ENCODE measurements around the gene AP1M2. TPM values are rescaled to one million over a fixed set of nuclear protein-coding genes. Genes with fewer than 3 reads are reported as not detected.

AP1M2 gene
- total RNA-seq, 1 donor from 2014 or later, result 36.9 TPM

- ATAC-seq, result no peak
- peaks cover 72% of the 10 kb centered on the region for H3K36me3 ChIP-seq
- intact Hi-C loops (cut with DNase I), result no loop called here
Observed at GRCh38 chr19:10560154-10560553, 27.0 kb downstream of the AP1M2 start.

GRCh38 chr19:10557603-10558197, 29.4 kb downstream of the AP1M2 start:
- no peak for TF ChIP-seq CTCF (IDR thresholded peaks at IDR 0.05)
- no peak overlapping the region for H3K27ac ChIP-seq
- no peaks in the 10 kb centered on the region for H3K9me3 ChIP-seq
- ATAC-seq (no peak), DNase-seq (no peak)
- H3K27me3 ChIP-seq (ENCODE audit: low read depth), result no peaks in the 10 kb centered on the region
- H3K36me3 ChIP-seq, result peaks cover 95% of the 10 kb centered on the region
- peaks cover 6% of the 10 kb centered on the region for H3K4me1 ChIP-seq
- no peak overlapping the region for H3K4me3 ChIP-seq
- intact Hi-C loops (cut with DNase I), result no loop called here

More at GRCh38 chr19:10560154-10560553, 27.0 kb downstream of the AP1M2 start:
- Histone ChIP-seq H3K4me1 (peaks cover 6% of the 10 kb centered on the region), H3K27me3 (ENCODE audit: low read depth) (no peaks in the 10 kb centered on the region), H3K9me3 (no peaks in the 10 kb centered on the region), H3K27ac (no peak overlapping the region), H3K4me3 (no peak overlapping the region)
- TF ChIP-seq CTCF (IDR thresholded peaks at IDR 0.05), result no peak
- no peak for DNase-seq

DNA sequence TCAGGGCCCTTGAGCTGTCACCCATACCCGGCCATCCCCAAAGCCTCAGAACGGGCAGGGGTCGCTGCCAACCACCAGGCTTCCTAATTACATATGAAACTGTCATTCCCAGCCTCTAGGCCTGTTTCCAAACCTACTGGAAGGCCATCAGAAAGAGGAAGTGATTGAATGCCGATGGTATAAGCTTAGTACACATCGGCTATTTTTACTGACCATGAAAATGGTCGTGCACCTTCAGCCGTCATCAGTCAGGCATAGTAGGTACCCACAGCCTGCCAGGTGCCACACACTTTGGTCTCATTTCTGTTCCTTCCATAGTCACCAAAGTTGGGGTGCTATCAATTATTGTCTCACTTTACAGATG, 31.5 kb downstream of the AP1M2 start:
- intact Hi-C loops (cut with DNase I), result no loop called here
- H3K4me3 ChIP-seq, result no peak overlapping the region
- peaks cover 99% of the 10 kb centered on the region for H3K36me3 ChIP-seq
- no peaks in the 10 kb centered on the region for H3K27me3 ChIP-seq (ENCODE audit: low read depth)
- peaks cover 6% of the 10 kb centered on the region for H3K4me1 ChIP-seq
- no peak for ATAC-seq
- no peak overlapping the region for H3K27ac ChIP-seq
- H3K9me3 ChIP-seq, result no peaks in the 10 kb centered on the region
- TF ChIP-seq CTCF (IDR thresholded peaks at IDR 0.05), result no peak
- DNase-seq, result no peak

DNA sequence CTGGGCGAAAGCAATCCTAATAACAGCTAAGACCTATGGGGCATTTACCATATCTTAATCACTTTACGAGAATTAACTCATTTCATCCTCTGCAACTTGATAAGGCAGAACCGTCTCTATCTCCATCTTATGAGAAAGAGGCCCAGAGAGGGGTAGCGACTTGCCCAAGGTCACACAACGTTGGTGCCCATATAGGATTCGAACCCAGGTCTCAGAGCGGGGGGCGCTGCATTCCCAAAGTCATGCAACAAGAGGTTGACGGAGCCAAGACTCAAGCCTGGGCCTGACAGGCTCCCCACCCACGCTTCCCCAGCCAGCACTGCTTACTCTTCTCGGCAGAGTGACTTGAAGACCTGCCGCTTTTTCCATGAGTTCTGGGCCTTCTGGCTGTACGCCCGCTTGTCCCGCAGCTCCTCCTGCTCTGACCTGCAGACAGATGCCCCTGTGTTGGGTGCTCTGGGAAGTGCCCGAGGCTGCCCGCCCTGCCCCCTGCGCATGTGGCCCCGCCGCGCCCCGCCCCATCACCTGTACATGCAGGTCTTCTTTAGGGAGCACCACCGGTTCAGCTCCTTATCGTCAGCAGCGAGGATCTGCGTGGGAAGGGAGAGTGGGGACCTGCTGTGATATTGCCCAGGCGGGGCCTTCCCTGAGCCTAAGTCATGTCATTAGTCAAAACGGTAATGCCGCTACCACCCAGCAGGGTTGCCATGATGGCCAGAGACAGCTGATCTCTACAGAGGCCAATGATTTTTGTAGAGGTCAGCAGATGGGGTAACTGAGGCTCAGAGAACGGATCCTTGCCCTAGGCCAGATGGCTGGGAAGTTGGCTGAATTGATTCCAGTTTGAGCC, 32.1 kb downstream of the AP1M2 start:
- Histone ChIP-seq H3K36me3 (peaks cover 99% of the 10 kb centered on the region), H3K4me1 (peaks cover 6% of the 10 kb centered on the region), H3K4me3 (no peak overlapping the region), H3K27ac (no peak overlapping the region), H3K9me3 (no peaks in the 10 kb centered on the region), H3K27me3 (ENCODE audit: low read depth) (no peaks in the 10 kb centered on the region)
- TF ChIP-seq CTCF (IDR thresholded peaks at IDR 0.05), result no peak
- intact Hi-C loops (cut with DNase I), result no loop called here
- DNase-seq, result no peak
- no peak for ATAC-seq

GRCh38 chr19:10553943-10554381, 33.1 kb downstream of the AP1M2 start:
- Histone ChIP-seq H3K27me3 (ENCODE audit: low read depth) (no peaks in the 10 kb centered on the region), H3K27ac (no peak overlapping the region), H3K4me3 (no peak overlapping the region), H3K9me3 (no peaks in the 10 kb centered on the region), H3K36me3 (peaks cover 99% of the 10 kb centered on the region), H3K4me1 (peaks cover 6% of the 10 kb centered on the region)
- intact Hi-C loops (cut with DNase I), result no loop called here
- no peak for DNase-seq
- peak; percentile 25 to 34 for ATAC-seq
- no peak for TF ChIP-seq CTCF (IDR thresholded peaks at IDR 0.05)

All from lower lobe of right lung (tissue), 2 donors.